Keratinocyte (primary cell): ENCODE results near the gene PRXL2A. TPM values are rescaled to one million over a fixed set of nuclear protein-coding genes. Genes with fewer than 3 reads are reported as not detected.
A peak's percentile ranks its signal among the peaks of the same experiment; 100 is the strongest.

Experiments used
- DNase-seq: peaks from one replicate; pipeline ENCODE4 v3.0.0-alpha.2; 2011; ENCODE audit warnings: low read depth, missing footprints, low spot score
- FAIRE-seq: peaks from 2 replicates; lab custom pipeline; 2011; peaks lifted over from hg19 to GRCh38; lab: Jason Lieb, UNC
- H2AFZ ChIP-seq: 2 replicates; pipeline ENCODE4 v1.6.0; 2012; ENCODE audit warnings: low read length, control low read depth, inconsistent platforms; ENCODE audit not compliant: control insufficient read depth
- H3K27ac ChIP-seq: 2 replicates; pipeline ENCODE4 v1.5.1; 2011; ENCODE audit warnings: low read length; ENCODE audit not compliant: control insufficient read depth, insufficient read depth
- H3K27me3 ChIP-seq: 3 replicates; pipeline ENCODE4 v1.6.0; 2011; ENCODE audit warnings: low read length; ENCODE audit not compliant: control insufficient read depth, insufficient read depth; ENCODE audit errors: extremely low read depth
- H3K36me3 ChIP-seq, 2 experiments: 2 replicates in 1 of 2; 3 replicates in 1 of 2; pipeline ENCODE4 v1.5.1; 2011; ENCODE audit warnings: low read length in 2 of 2, mild to moderate bottlenecking in 1 of 2; ENCODE audit not compliant: control insufficient read depth in 2 of 2, insufficient read depth in 2 of 2; ENCODE audit errors: extremely low read depth in 1 of 2
- H3K4me1 ChIP-seq: 3 replicates; pipeline ENCODE4 v1.5.1; 2011; ENCODE audit warnings: low read length; ENCODE audit not compliant: control insufficient read depth, insufficient read depth; ENCODE audit errors: extremely low read depth
- H3K4me2 ChIP-seq: 3 replicates; pipeline ENCODE4 v1.6.0; 2011; ENCODE audit warnings: low read depth, low read length; ENCODE audit not compliant: control insufficient read depth, insufficient read depth; ENCODE audit errors: extremely low read depth
- H3K4me3 ChIP-seq, 3 experiments: fragments of 200-600 bp in 1 of 3; sonication (generic) in 1 of 3; 2 replicates in 2 of 3; 3 replicates in 1 of 3; pipeline ENCODE4 v1.5.1; 2011 to 2016; ENCODE audit warnings: low read length in 3 of 3, mild to moderate bottlenecking in 3 of 3, control low read depth in 2 of 3, inconsistent platforms in 1 of 3, low read depth in 1 of 3, mixed read lengths in 1 of 3, mixed run types in 1 of 3, moderate library complexity in 1 of 3; ENCODE audit not compliant: control insufficient read depth in 2 of 3, insufficient read depth in 2 of 3; ENCODE audit errors: extremely low read depth in 1 of 3
- H3K79me2 ChIP-seq: 2 replicates; pipeline ENCODE4 v1.6.0; 2012; ENCODE audit warnings: low read length; ENCODE audit not compliant: control insufficient read depth, insufficient read depth
- H3K9ac ChIP-seq: 3 replicates; pipeline ENCODE4 v1.6.0; 2011; ENCODE audit warnings: low read length; ENCODE audit not compliant: control insufficient read depth, insufficient read depth; ENCODE audit errors: extremely low read depth
- H3K9me1 ChIP-seq: 3 replicates; pipeline ENCODE4 v1.6.0; 2011; ENCODE audit warnings: low read length; ENCODE audit not compliant: control insufficient read depth, insufficient read depth; ENCODE audit errors: extremely low read depth
- H3K9me3 ChIP-seq: 2 replicates; pipeline ENCODE4 v1.5.1; 2012; ENCODE audit warnings: low read depth, low read length; ENCODE audit not compliant: control insufficient read depth
- H4K20me1 ChIP-seq: 3 replicates; pipeline ENCODE4 v1.6.0; 2011; ENCODE audit warnings: low read length; ENCODE audit not compliant: control insufficient read depth, insufficient read depth; ENCODE audit errors: extremely low read depth
- CTCF ChIP-seq, 3 experiments: IDR thresholded peaks in 1 of 3; conservative IDR thresholded peaks in 1 of 3; optimal IDR thresholded peaks in 1 of 3; 2 replicates in 2 of 3; 3 replicates in 1 of 3; pipeline versions ENCODE3 to v1.5.1; 2011; ENCODE audit warnings: low read length in 3 of 3, mild to moderate bottlenecking in 3 of 3, moderate library complexity in 2 of 3, control low read depth in 1 of 3, inconsistent platforms in 1 of 3; ENCODE audit not compliant: insufficient read depth in 2 of 3; ENCODE audit errors: extremely low read depth in 1 of 3
- EZH2 ChIP-seq: IDR thresholded peaks from one replicate; pipeline ENCODE4 v1.6.1; 2012; ENCODE audit warnings: inconsistent platforms, mild to moderate bottlenecking, low read length, moderate library complexity
- dilution Hi-C: fragments of 300-500 bp; cut with MboI; formaldehyde crosslinking; loops from one replicate; pipeline ENCODE4 v1.7.0; 2020; ENCODE audit warnings: low sequenced_read_pairs; ENCODE audit not compliant: extremely low pct_ligation_motif_present
- polyA plus RNA-seq, 5 experiments: library from polyadenylated mRNA; depleted of rRNA in 3 of 5; stranded (reverse) in 3 of 5; stranded (forward) in 1 of 5; unstranded in 1 of 5; fragments of >200 nt; gene quantifications; 1 replicate in 1 of 5; 2 replicates in 3 of 5; 3 replicates in 1 of 5; pipeline versions ENCODE4 v1.2.1 to v1.2.3, GENCODE V29; 2011 to 2012; ENCODE audit warnings: missing spikeins in 2 of 5, low read depth in 1 of 5, low replicate concordance in 1 of 5

Gene PRXL2A
- polyA plus RNA-seq, 1 donor (not counting 4 experiments of a cell fraction or from before 2014, with no cell fraction given), result 71.6 TPM

GRCh38 chr10:80394358-80394916 lies 13.9 kb upstream of the PRXL2A start:
- Histone ChIP-seq H3K27ac (no peak overlapping the region), H2AFZ (peak overlapping the region; percentile 16), H3K79me2 (no peaks in the 10 kb centered on the region), H4K20me1 (no peaks in the 10 kb centered on the region), H3K9me1 (no peaks in the 10 kb centered on the region), H3K4me1 (peaks cover 10% of the 10 kb centered on the region), H3K9ac (no peak overlapping the region), H3K4me3 (no peak overlapping the region), H3K27me3 (no peaks in the 10 kb centered on the region), H3K4me2 (peak overlapping the region; percentile 37), H3K36me3 (no peaks in the 10 kb centered on the region), H3K9me3 (no peaks in the 10 kb centered on the region)
- TF ChIP-seq EZH2 (no peak), CTCF (optimal IDR thresholded peaks at IDR 0.05 in 1 of 3, IDR thresholded peaks at IDR 0.05 in 1 of 3, conservative IDR thresholded peaks at IDR 0.05 in 1 of 3; ENCODE audit: extremely low read depth in 1 of 3, insufficient read depth in 2 of 3, low read length in 3 of 3) (no peak)
- no peak for FAIRE-seq
- DNase-seq, result no peak
- dilution Hi-C loops, result no loop called here

GRCh38 chr10:80397014-80397413 lies 11.3 kb upstream of the PRXL2A start:
- Histone ChIP-seq H3K36me3 (no peaks in the 10 kb centered on the region), H4K20me1 (no peaks in the 10 kb centered on the region), H3K4me2 (no peak overlapping the region), H3K79me2 (no peaks in the 10 kb centered on the region), H3K4me1 (peaks cover 16% of the 10 kb centered on the region), H2AFZ (no peak overlapping the region), H3K9me1 (no peaks in the 10 kb centered on the region), H3K27me3 (no peaks in the 10 kb centered on the region), H3K4me3 (no peak overlapping the region), H3K9me3 (no peaks in the 10 kb centered on the region), H3K27ac (no peak overlapping the region), H3K9ac (no peak overlapping the region)
- DNase-seq, result no peak
- FAIRE-seq, result no peak
- dilution Hi-C loops, result no loop called here
- TF ChIP-seq CTCF (optimal IDR thresholded peaks at IDR 0.05 in 1 of 3, IDR thresholded peaks at IDR 0.05 in 1 of 3, conservative IDR thresholded peaks at IDR 0.05 in 1 of 3; ENCODE audit: extremely low read depth in 1 of 3, insufficient read depth in 2 of 3, low read length in 3 of 3) (no peak), EZH2 (no peak)
